Inflammatory macrophage (primary cell): ENCODE measurements around the gene KDM8.

Experiments used
- DNase-seq, 2 donors: peaks; one replicate each; pipeline ENCODE4 v3.0.0-alpha.2; 2020 to 2022

Gene KDM8

GRCh38 chr16:27231692-27232060, 28.4 kb downstream of the KDM8 start:
- DNase-seq, result no peak

GRCh38 chr16:27232061-27232900, 29.0 kb downstream of the KDM8 start:
- peak; percentile 11 to 58 for DNase-seq

GRCh38 chr16:27232901-27233625, 29.7 kb downstream of the KDM8 start:
- no peak for DNase-seq

- DNase-seq, result no peak
These were observed 30.4 kb downstream of the KDM8 start for GRCh38 chr16:27233731-27234130.

- DNase-seq, result no peak
These were observed 30.8 kb downstream of the KDM8 start for GRCh38 chr16:27234171-27234570.

- no peak for DNase-seq
These were observed 31.3 kb downstream of the KDM8 start for GRCh38 chr16:27234603-27235002.

- peak; percentile 62 to 73 for DNase-seq
These were observed 32.0 kb downstream of the KDM8 start for GRCh38 chr16:27235055-27235937.

- DNase-seq, result no peak
These were observed 32.6 kb downstream of the KDM8 start for GRCh38 chr16:27235938-27236245.

DNA sequence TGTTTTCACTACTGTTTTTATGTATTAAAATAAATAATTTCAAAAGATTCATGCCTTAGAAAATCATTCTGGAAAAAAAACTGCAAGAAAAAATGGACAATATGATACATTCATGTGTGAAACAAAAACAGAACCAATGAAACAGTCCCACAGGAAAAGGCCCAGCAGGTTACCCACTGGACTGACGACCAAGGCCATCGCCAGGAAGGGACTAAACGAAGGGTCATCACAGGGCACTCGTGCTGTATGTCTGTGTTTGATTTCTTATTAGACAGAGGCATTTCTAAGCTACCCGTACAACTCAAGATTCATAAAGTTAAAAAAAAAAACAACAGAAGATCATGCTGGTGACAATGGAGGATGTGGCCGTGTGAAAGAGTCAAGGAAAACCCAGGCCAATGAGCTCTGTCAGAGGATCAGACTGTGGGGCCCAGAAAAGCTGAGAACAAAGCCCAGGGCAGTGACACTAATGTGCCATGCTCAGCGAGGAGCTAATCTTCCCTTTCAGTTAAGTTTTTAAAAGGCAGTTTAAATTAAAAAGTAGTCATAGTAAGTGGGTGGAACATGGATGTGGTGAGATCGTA, 33.4 kb downstream of the KDM8 start:
- no peak for DNase-seq

GRCh38 chr16:27237219-27238015, 34.1 kb downstream of the KDM8 start:
- DNase-seq, result peak; percentile 79 to 90

DNA sequence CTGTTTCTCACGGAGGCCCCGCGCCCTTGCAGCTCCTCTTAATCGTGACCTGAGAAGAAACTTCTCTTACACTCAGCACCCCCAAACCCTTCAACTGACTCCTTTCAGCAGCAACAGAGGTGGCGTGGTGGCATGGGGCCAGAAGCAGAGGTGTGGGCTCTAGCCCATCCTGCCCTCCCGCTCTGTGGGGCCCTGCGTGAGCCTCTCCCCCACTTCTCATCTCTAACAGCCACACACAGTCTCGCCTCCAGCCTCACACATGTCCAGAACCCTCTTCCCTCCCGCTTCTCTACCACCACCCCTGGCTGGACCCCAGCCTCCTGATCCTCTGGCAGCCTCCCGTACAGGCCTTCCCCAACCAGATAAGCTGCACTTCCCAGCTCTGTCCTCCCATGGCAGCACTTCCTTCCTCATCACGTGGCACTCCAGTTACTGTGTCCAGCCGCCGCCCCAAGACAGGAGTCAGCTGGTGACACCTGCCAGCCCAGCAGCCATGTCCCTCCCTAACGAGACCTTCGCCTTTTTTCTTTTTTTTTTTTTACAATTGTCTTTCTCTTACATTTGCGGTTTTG, 34.8 kb downstream of the KDM8 start:
- peak; percentile 40 to 69 for DNase-seq

DNA sequence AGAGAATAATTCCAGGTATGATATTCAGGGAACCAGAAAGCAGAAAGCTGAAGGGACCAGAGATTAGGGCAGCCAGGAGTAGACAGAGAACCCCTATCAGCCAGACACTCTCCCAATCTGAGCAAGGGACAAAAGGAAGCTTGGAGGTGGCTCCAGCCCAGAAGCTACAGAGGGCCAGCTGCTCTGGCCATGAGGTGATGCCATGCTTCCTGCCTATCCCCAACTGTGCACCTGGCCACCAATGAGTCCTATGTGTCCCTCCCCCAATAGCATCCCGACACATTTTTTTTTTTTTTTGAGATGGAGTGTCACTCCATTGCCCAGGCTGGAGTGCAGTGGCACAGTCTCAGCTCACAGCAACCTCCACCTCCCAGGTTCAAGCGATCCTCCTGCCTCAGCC, 35.3 kb downstream of the KDM8 start:
- no peak for DNase-seq

DNA sequence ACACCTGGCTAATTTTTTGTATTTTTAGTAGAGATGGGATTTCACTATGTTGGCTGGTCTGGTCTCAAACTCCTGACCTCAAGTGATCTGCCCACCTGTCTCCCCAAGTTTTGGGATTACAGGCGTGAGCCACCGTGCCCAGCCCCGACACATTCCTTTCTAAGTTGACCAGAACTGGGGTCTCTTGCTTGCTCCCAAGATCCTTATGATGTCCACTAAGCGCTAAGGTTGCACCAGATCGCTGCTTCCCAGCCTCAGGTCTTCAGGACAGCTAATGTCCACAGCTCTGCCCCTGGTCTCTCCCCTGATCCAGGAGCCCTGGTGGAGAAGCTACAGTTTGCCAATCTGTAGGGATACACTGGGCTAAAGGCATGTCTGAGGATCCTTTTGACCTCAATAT, 35.7 kb downstream of the KDM8 start:
- DNase-seq, result no peak

DNA sequence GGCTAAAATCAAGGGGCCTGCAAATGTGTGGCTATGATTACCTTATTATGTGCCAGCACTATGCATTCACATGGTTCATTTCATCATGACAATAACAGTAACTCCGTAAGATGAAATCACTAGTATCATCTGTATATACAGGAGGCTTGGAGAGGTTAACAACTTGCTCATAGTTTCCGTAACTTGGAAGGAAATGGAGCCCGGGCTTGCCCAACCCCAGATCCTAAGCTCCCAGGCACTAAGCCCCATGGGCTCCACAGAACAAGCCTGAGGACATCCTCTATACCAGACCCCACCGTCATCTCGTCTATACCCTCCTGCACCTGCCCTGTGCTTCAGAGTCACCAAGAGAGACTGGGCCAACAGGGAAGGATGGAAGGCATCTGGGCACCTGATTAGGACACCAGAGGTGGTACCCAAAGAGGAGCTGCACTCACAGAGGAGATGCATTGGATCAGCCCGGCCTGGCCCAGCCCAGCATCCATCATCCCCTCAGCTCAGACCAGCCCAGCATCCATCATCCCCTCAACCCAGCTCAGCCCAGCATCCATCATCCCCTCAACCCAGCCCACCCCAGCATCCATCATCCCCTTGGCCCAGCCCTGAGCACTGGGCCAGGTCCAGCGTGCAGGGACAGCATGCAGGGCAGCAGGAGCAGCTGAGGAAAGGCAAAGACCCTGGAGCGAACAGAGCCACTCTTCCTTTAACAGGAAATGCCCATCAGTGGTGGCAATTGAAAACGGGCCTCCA, 36.8 kb downstream of the KDM8 start:
- no peak for DNase-seq

GRCh38 chr16:27240948-27241531, 37.7 kb downstream of the KDM8 start:
- peak; percentile 10 to 34 for DNase-seq

- DNase-seq, result no peak
These were observed 38.3 kb downstream of the KDM8 start for GRCh38 chr16:27241658-27242057.

DNA sequence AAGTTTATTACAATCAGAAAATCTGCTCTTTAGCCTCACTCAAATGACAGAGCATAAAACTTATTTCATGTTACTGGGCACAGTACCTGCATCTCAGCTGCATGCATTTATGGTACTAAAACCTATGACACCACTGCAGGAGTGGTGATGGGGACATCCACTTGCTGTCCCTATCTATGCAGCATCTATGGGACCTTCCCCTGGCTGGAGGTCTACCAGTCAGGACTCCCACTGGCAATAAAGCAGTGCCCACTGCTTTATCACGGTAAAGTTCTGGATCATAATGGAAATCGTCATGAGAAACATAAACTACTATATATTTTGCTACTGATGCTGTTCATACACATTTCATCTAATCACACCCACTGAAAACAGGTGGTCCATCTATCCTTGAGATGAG, 39.1 kb downstream of the KDM8 start:
- DNase-seq, result no peak

DNA sequence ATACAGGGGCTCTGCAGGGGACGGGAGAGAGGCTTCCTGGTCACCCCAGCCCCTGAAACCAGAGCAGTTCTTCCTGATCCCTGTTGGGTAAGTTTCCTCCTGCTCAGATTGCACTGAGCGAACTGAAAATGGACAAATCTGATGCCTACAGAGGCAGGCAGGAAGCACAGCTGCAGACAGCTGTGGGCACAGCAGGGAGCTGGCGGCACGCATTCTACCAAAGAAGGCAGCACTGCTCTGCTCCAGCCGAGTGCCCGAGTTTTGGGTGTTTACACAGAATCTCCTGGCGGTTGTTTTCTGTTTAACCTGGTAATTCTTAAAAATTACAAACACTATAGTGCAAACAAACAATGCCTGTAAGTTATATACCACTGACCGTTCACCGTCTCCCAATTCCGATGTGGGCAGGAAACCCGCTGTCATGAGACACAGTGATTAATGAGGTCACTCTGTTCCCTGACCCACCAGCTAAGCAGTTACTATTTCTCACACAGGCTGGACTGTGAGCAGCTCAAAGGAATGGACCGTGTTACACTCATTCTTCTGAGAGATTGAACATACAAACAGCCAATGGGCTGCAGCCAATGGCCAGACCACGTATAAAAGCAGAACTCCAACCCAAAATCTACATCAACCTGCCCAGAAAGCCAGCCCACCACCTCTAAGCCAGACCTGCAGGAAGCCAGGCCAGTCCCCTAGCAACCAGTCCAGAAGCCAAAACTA, 39.7 kb downstream of the KDM8 start:
- DNase-seq, result peak; percentile 89 to 95

- DNase-seq, result no peak
These were observed 40.5 kb downstream of the KDM8 start for GRCh38 chr16:27243725-27244362.
